Natural killer cell (primary cell): ENCODE measurements around the gene CDH23. TPM values are rescaled to one million over a fixed set of nuclear protein-coding genes. Genes with fewer than 3 reads are reported as not detected.

Experiments used
- ATAC-seq, 3 donors: fragments of 150-1000 bp in 2 of 3; fragments of 200-7000 bp in 1 of 3; cut with Tn5 transposase; 1 replicate in 1 of 3; 2 replicates in 2 of 3; pipeline ENCODE4 v1.10.0; 2021; ENCODE audit warnings: mild to moderate bottlenecking in 2 of 3, moderate library complexity in 2 of 3
- DNase-seq, 2 donors: peaks; one replicate each; pipeline versions ENCODE4 v3.0.0 to v3.0.0-alpha.2; 2013 to 2021; ENCODE audit warnings: mixed read lengths in 1 of 2
- H3K27ac ChIP-seq: one replicate; pipeline ENCODE4 v1.5.1; 2013; ENCODE audit warnings: mild to moderate bottlenecking, low read length
- H3K27me3 ChIP-seq: one replicate; pipeline ENCODE4 v1.6.1; 2013; ENCODE audit warnings: low read length; ENCODE audit not compliant: control insufficient read depth, insufficient read depth
- H3K36me3 ChIP-seq: one replicate; pipeline ENCODE4 v1.6.1; 2013; ENCODE audit warnings: low read length; ENCODE audit not compliant: control insufficient read depth, insufficient read depth
- H3K4me1 ChIP-seq: one replicate; pipeline ENCODE4 v1.6.1; 2013; ENCODE audit warnings: low read length; ENCODE audit not compliant: control insufficient read depth, insufficient read depth
- H3K4me3 ChIP-seq: one replicate; pipeline ENCODE4 v1.5.1; 2013; ENCODE audit warnings: low read length
- H3K9me3 ChIP-seq: one replicate; pipeline ENCODE4 v1.6.1; 2013; ENCODE audit warnings: low read length; ENCODE audit not compliant: control insufficient read depth, insufficient read depth
- H3K27ac Mint-ChIP-seq, 2 donors: one replicate each; pipeline ENCODE4 v1.8.0; 2022; ENCODE audit warnings: mild to moderate bottlenecking in 2 of 2, mixed read lengths in 2 of 2, moderate library complexity in 1 of 2
- H3K27me3 Mint-ChIP-seq, 2 donors: one replicate each; pipeline ENCODE4 v1.8.0; 2022; ENCODE audit warnings: low read depth in 2 of 2, mixed read lengths in 2 of 2
- H3K36me3 Mint-ChIP-seq: one replicate; pipeline ENCODE4 v1.8.0; 2022; ENCODE audit warnings: mixed read lengths
- H3K4me1 Mint-ChIP-seq, 2 donors: one replicate each; pipeline ENCODE4 v1.8.0; 2022; ENCODE audit warnings: mixed read lengths in 2 of 2
- H3K4me3 Mint-ChIP-seq: one replicate; pipeline ENCODE4 v1.8.0; 2022; ENCODE audit warnings: mild to moderate bottlenecking, moderate library complexity, mixed read lengths
- H3K9me3 Mint-ChIP-seq, 2 donors: one replicate each; pipeline ENCODE4 v1.8.0; 2022; ENCODE audit warnings: mixed read lengths in 2 of 2
- WGBS: methylation state at CpG from one replicate; pipeline ENCODE4 v1.1.7; 2013; ENCODE audit warnings: missing lambda C conversion rate; ENCODE audit not compliant: insufficient coverage; 5-methylcytosine and 5-hydroxymethylcytosine counted together
- intact Hi-C: fragments of 100-400 bp; cut with micrococcal nuclease; formaldehyde crosslinking; loops from one replicate; pipeline ENCODE4 v1.14.2; 2022
- total RNA-seq, 4 donors: library from RNA; stranded (reverse); fragments of 120-200 nt in 1 of 4; gene quantifications; one replicate each; pipeline versions ENCODE4 v1.2.3 to v1.2.4, GENCODE V29; 2013 to 2022
- TF ChIP-seq, protein P1 (sequence below): fragments of 200-600 bp; IDR thresholded peaks from one replicate; pipeline ENCODE4 v1.8.0; 2022; ENCODE audit warnings: antibody characterized with exemption

Gene CDH23
- total RNA-seq, 3 donors from 2014 or later (not counting 1 experiment from before 2014, with no cell fraction given) = 1.2 to 6.0 (median 4.3) TPM

DNA sequence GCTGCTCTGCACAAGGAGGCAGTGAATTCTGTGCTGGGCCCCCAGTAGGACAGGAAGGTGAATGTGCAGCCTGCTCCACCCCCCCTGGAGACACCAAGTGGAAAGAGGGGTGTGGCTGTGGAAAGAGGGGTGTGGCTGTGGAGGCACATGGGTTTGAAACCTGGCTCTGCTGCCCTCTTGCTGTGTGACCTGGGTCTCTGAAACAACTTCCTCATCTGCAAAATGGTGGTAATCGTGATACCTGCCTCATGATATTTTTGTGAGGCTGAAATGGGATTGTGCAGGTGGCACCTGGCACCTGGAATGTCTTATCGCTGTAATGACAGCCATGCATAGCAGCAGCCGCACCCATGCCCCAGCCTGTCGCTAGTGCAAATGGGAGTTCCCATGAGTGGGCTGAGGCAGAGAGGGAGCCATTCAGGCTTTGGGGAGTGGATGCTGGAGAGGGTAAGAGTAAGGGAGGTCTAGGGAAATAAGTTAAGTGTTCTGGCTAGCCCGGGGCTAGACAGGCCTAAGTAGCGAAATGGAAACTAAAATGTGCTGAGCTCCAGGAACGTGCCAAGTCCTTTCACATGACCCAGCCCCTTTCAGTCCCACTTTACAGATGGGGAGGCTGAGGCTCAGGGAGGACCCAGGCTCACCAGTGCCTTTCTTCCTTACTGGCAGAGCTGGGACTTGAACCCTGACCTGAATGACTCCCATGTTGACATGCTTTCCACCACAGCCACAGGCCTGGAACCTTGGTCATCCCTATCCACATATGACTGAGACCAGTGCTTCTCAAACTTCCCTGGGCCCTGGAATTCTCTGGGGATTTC is 287.8 kb downstream of the CDH23 start:
- TF ChIP-seq, protein P1, sequence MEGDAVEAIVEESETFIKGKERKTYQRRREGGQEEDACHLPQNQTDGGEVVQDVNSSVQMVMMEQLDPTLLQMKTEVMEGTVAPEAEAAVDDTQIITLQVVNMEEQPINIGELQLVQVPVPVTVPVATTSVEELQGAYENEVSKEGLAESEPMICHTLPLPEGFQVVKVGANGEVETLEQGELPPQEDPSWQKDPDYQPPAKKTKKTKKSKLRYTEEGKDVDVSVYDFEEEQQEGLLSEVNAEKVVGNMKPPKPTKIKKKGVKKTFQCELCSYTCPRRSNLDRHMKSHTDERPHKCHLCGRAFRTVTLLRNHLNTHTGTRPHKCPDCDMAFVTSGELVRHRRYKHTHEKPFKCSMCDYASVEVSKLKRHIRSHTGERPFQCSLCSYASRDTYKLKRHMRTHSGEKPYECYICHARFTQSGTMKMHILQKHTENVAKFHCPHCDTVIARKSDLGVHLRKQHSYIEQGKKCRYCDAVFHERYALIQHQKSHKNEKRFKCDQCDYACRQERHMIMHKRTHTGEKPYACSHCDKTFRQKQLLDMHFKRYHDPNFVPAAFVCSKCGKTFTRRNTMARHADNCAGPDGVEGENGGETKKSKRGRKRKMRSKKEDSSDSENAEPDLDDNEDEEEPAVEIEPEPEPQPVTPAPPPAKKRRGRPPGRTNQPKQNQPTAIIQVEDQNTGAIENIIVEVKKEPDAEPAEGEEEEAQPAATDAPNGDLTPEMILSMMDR = no peak
- no peaks in the 10 kb centered on the region for H3K36me3 ChIP-seq
- peaks cover 14% of the 10 kb centered on the region for H3K4me1 ChIP-seq
- no peak for DNase-seq
- H3K27ac Mint-ChIP-seq = no peak overlapping the region
- peaks cover 14% of the 10 kb centered on the region for H3K9me3 ChIP-seq
- peaks cover 3% of the 10 kb centered on the region in 2 donors for H3K9me3 Mint-ChIP-seq
- ATAC-seq = no peak
- H3K27me3 Mint-ChIP-seq = no peaks in the 10 kb centered on the region
- H3K27ac ChIP-seq = no peak overlapping the region
- WGBS = 78% methylated on average over 7 of the region's 7 CpGs
- H3K36me3 Mint-ChIP-seq = no peaks in the 10 kb centered on the region
- H3K4me3 ChIP-seq = no peak overlapping the region
- peaks cover 0 to 31% of the 10 kb centered on the region in 2 donors for H3K4me1 Mint-ChIP-seq
- intact Hi-C loops = no loop called here
- H3K4me3 Mint-ChIP-seq = no peak overlapping the region
- no peaks in the 10 kb centered on the region for H3K27me3 ChIP-seq

DNA sequence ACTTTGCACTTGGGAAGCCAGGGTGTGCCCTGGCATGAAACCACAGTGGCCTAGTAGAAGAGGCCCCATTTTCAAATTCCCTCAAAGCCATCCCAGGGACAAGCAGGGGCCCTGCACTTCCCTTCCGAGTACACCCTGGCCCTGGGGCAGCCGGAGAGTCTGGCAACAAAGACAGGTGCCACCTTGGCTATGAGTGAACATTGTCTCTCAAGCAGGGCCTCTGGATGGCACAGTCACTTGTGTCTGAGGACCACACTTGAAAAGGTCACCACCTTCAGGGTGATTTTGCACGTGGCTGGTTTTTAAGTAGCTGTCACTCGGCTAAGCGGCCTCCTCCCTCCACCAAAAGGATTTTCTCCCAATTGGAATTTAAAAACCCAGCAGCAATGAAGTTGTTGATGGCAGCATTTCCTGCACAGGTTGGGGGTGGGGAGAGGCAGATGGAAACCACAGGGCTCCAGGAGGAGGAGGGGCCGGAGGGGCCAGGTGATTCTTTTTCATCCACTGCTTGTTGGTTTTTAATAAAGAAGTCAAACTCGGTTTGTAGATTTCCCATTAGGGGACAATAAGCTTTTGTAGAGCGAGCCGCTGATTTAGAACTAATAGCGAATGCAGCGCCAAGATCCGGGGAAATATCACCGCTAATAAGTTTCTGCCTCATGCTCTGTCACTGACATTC is 289.0 kb downstream of the CDH23 start:
- peaks cover 3% of the 10 kb centered on the region in 2 donors for H3K9me3 Mint-ChIP-seq
- Histone ChIP-seq H3K4me3 (no peak overlapping the region), H3K27me3 (no peaks in the 10 kb centered on the region), H3K36me3 (no peaks in the 10 kb centered on the region), H3K27ac (no peak overlapping the region), H3K9me3 (peaks cover 14% of the 10 kb centered on the region), H3K4me1 (peaks cover 14% of the 10 kb centered on the region)
- TF ChIP-seq, protein P1 = no peak
- 81% methylated on average over 13 of the region's 13 CpGs for WGBS
- H3K4me1 Mint-ChIP-seq = peaks cover 0 to 24% of the 10 kb centered on the region in 2 donors
- intact Hi-C loops = no loop called here
- DNase-seq (no peak), ATAC-seq (no peak)
- no peaks in the 10 kb centered on the region for H3K36me3 Mint-ChIP-seq
- no peaks in the 10 kb centered on the region for H3K27me3 Mint-ChIP-seq
- no peak overlapping the region for H3K4me3 Mint-ChIP-seq
- H3K27ac Mint-ChIP-seq = peak overlapping the region in 1 of 2 donors; percentile 29

DNA sequence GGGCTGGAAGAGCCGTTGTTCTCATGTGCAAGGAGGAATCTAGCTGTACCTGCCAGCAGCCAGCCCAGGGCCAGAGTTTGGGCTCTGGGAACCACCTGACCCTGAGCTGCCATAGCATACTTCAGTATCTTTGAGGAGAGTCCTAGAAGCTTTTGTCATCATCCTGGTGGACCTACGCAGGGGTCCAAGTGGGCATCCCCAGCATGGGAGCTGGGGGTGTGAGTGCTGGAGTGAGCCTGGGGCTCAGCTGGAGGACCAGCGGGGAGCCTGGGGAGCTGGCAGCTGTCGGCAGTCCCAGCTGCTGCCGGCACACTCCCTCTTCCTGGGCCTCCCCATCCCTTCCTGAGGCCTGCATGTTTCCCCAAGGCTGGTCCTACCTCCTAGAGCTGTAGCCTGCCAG is 290.4 kb downstream of the CDH23 start:
- no peak overlapping the region for H3K4me3 Mint-ChIP-seq
- H3K36me3 Mint-ChIP-seq = no peaks in the 10 kb centered on the region
- DNase-seq (no peak), ATAC-seq (no peak)
- H3K9me3 ChIP-seq = peaks cover 22% of the 10 kb centered on the region
- intact Hi-C loops = no loop called here
- H3K27me3 ChIP-seq = no peaks in the 10 kb centered on the region
- H3K9me3 Mint-ChIP-seq = peaks cover 3% of the 10 kb centered on the region in 2 donors
- H3K4me1 ChIP-seq = peaks cover 14% of the 10 kb centered on the region
- TF ChIP-seq, protein P1 = no peak
- WGBS = 79% methylated on average over 5 of the region's 5 CpGs
- H3K27ac ChIP-seq = no peak overlapping the region
- H3K4me3 ChIP-seq = no peak overlapping the region
- H3K4me1 Mint-ChIP-seq = peaks cover 0 to 29% of the 10 kb centered on the region in 2 donors
- no peaks in the 10 kb centered on the region for H3K36me3 ChIP-seq
- H3K27me3 Mint-ChIP-seq = no peaks in the 10 kb centered on the region
- no peak overlapping the region for H3K27ac Mint-ChIP-seq
